Neural progenitor cell (in vitro differentiated cells): ENCODE data around the gene MYEOV. TPM values are rescaled to one million over a fixed set of nuclear protein-coding genes. Genes with fewer than 3 reads are reported as not detected.

Source experiments
- DNase-seq: peaks from one replicate; pipeline ENCODE4 v3.0.0-alpha.2; 2016; ENCODE audit warnings: low spot score
- H2AFZ ChIP-seq: fragments of 200-600 bp; sonication (generic); replicated peaks from 2 replicates; pipeline ENCODE4 v1.6.1; 2016; ENCODE audit warnings: antibody characterized with exemption
- H3F3A ChIP-seq: fragments of 200-600 bp; sonication (generic); 2 replicates; pipeline ENCODE4 v1.6.1; 2016; ENCODE audit warnings: antibody characterized with exemption, low read depth
- H3K27ac ChIP-seq: fragments of 200-600 bp; sonication (generic); 2 replicates; pipeline ENCODE4 v1.5.1; 2016; ENCODE audit warnings: mild to moderate bottlenecking
- H3K27me3 ChIP-seq: fragments of 200-600 bp; sonication (generic); 2 replicates; pipeline ENCODE4 v1.6.1; 2016; ENCODE audit warnings: mild to moderate bottlenecking, moderate library complexity
- H3K36me3 ChIP-seq: fragments of 200-600 bp; sonication (generic); 2 replicates; pipeline ENCODE4 v1.5.1; 2016
- H3K4me1 ChIP-seq: fragments of 200-600 bp; sonication (generic); 2 replicates; pipeline ENCODE4 v1.6.1; 2016; ENCODE audit warnings: mixed run types
- H3K4me2 ChIP-seq: fragments of 200-600 bp; sonication (generic); 2 replicates; pipeline ENCODE4 v1.6.1; 2016
- H3K4me3 ChIP-seq: fragments of 200-600 bp; sonication (generic); 2 replicates; pipeline ENCODE4 v1.5.1; 2016
- H3K79me2 ChIP-seq: fragments of 200-600 bp; sonication (generic); 2 replicates; pipeline ENCODE4 v1.6.1; 2016; ENCODE audit warnings: low read depth
- H3K9ac ChIP-seq: fragments of 200-600 bp; sonication (generic); 2 replicates; pipeline ENCODE4 v1.6.1; 2016
- H3K9me3 ChIP-seq: fragments of 200-600 bp; sonication (generic); 2 replicates; pipeline ENCODE4 v1.5.1; 2016; ENCODE audit warnings: low read depth
- H4K20me1 ChIP-seq: fragments of 200-600 bp; sonication (generic); 2 replicates; pipeline ENCODE4 v1.6.1; 2016; ENCODE audit warnings: low read depth
- H3K27ac Mint-ChIP-seq: 3 replicates; pipeline ENCODE4 v1.8.0; 2021; ENCODE audit warnings: mixed read lengths
- H3K27me3 Mint-ChIP-seq: 2 replicates; pipeline ENCODE4 v1.8.0; 2022; ENCODE audit warnings: low read depth, mild to moderate bottlenecking, inconsistent platforms, moderate library complexity, mixed read lengths; ENCODE audit not compliant: insufficient read depth
- H3K36me3 Mint-ChIP-seq: 3 replicates; pipeline ENCODE4 v1.8.0; 2021; ENCODE audit warnings: mixed read lengths
- H3K4me1 Mint-ChIP-seq: 3 replicates; pipeline ENCODE4 v1.8.0; 2021; ENCODE audit warnings: mixed read lengths
- H3K4me3 Mint-ChIP-seq: 3 replicates; pipeline ENCODE4 v1.8.0; 2021; ENCODE audit warnings: mild to moderate bottlenecking, moderate library complexity, mixed read lengths
- H3K9me3 Mint-ChIP-seq: 3 replicates; pipeline ENCODE4 v1.8.0; 2020; ENCODE audit warnings: mixed read lengths
- CTCF ChIP-seq: fragments of 200-600 bp; sonication (generic); IDR thresholded peaks from 2 replicates; pipeline ENCODE4 v1.5.1; 2017; ENCODE audit warnings: antibody characterized with exemption, mild to moderate bottlenecking
- EZH2 ChIP-seq: fragments of 200-600 bp; sonication (generic); IDR thresholded peaks from 2 replicates; pipeline ENCODE4 v1.6.1; 2017; ENCODE audit warnings: antibody characterized with exemption, mild to moderate bottlenecking, moderate library complexity
- EZH2phosphoT487 ChIP-seq: fragments of 200-600 bp; sonication (generic); IDR thresholded peaks from 2 replicates; pipeline ENCODE4 v1.6.1; 2017; ENCODE audit warnings: antibody characterized with exemption
- total RNA-seq: library from RNA; depleted of rRNA; stranded (reverse); fragments of >200 nt; gene quantifications from 2 replicates; pipeline ENCODE4 v1.2.3, GENCODE V29; 2015; ENCODE audit warnings: low replicate concordance

The MYEOV gene
- total RNA-seq, 1 donor from 2014 or later, result not detected

GRCh38 chr11:69320756-69321741, 27.1 kb downstream of the MYEOV start:
- Histone ChIP-seq H3K27ac (no peak overlapping the region), H3K79me2 (no peaks in the 10 kb centered on the region), H3K27me3 (no peaks in the 10 kb centered on the region), H3K9ac (no peak overlapping the region), H3K4me2 (no peak overlapping the region), H2AFZ (no peak overlapping the region), H4K20me1 (no peaks in the 10 kb centered on the region), H3F3A (no peaks in the 10 kb centered on the region), H3K9me3 (no peaks in the 10 kb centered on the region), H3K4me1 (no peaks in the 10 kb centered on the region), H3K36me3 (no peaks in the 10 kb centered on the region), H3K4me3 (no peak overlapping the region)
- Mint-ChIP-seq H3K27ac (no peak overlapping the region), H3K36me3 (no peaks in the 10 kb centered on the region), H3K4me1 (peaks cover 12% of the 10 kb centered on the region), H3K27me3 (peaks cover 4% of the 10 kb centered on the region), H3K9me3 (no peaks in the 10 kb centered on the region), H3K4me3 (no peak overlapping the region)
- DNase-seq, result no peak
- no peak for TF ChIP-seq EZH2phosphoT487
- no peak for TF ChIP-seq CTCF
- TF ChIP-seq EZH2, result no peak

- H3K9me3 ChIP-seq, result no peaks in the 10 kb centered on the region
- no peak overlapping the region for H2AFZ ChIP-seq
- no peak overlapping the region for H3K4me3 ChIP-seq
- H3F3A ChIP-seq, result no peaks in the 10 kb centered on the region
- no peaks in the 10 kb centered on the region for H3K36me3 ChIP-seq
- no peaks in the 10 kb centered on the region for H3K79me2 ChIP-seq
- Mint-ChIP-seq H3K9me3 (no peaks in the 10 kb centered on the region), H3K36me3 (no peaks in the 10 kb centered on the region), H3K27ac (no peak overlapping the region), H3K4me3 (no peak overlapping the region), H3K4me1 (peaks cover 12% of the 10 kb centered on the region), H3K27me3 (peaks cover 4% of the 10 kb centered on the region)
- TF ChIP-seq CTCF (no peak), EZH2phosphoT487 (no peak), EZH2 (no peak)
- H3K4me1 ChIP-seq, result no peaks in the 10 kb centered on the region
- no peaks in the 10 kb centered on the region for H4K20me1 ChIP-seq
- H3K27ac ChIP-seq, result no peak overlapping the region
- H3K4me2 ChIP-seq, result no peak overlapping the region
- no peak overlapping the region for H3K9ac ChIP-seq
- H3K27me3 ChIP-seq, result no peaks in the 10 kb centered on the region
- DNase-seq, result no peak
Measured at GRCh38 chr11:69321877-69322361, 28.0 kb downstream of the MYEOV start.

- no peaks in the 10 kb centered on the region for H3K4me1 ChIP-seq
- H3K27ac ChIP-seq, result no peak overlapping the region
- H3K27me3 ChIP-seq, result no peaks in the 10 kb centered on the region
- H3K9me3 ChIP-seq, result no peaks in the 10 kb centered on the region
- H3K4me3 ChIP-seq, result no peak overlapping the region
- no peaks in the 10 kb centered on the region for H3K79me2 ChIP-seq
- H2AFZ ChIP-seq, result no peak overlapping the region
- H3K36me3 Mint-ChIP-seq, result no peaks in the 10 kb centered on the region
- no peaks in the 10 kb centered on the region for H3K4me1 Mint-ChIP-seq
- H3K4me2 ChIP-seq, result no peak overlapping the region
- no peak overlapping the region for H3K27ac Mint-ChIP-seq
- no peak overlapping the region for H3K4me3 Mint-ChIP-seq
- H3K27me3 Mint-ChIP-seq, result peaks cover 2% of the 10 kb centered on the region
- H3F3A ChIP-seq, result no peaks in the 10 kb centered on the region
- H3K36me3 ChIP-seq, result no peaks in the 10 kb centered on the region
- H4K20me1 ChIP-seq, result no peaks in the 10 kb centered on the region
- no peak for DNase-seq
- TF ChIP-seq EZH2phosphoT487 (no peak), CTCF (no peak), EZH2 (no peak)
- no peak overlapping the region for H3K9ac ChIP-seq
- no peaks in the 10 kb centered on the region for H3K9me3 Mint-ChIP-seq
Measured at GRCh38 chr11:69325446-69325845, 31.5 kb downstream of the MYEOV start.
